SU-DHL-6 (cell line): ENCODE results near the gene CLTB.

Source experiments
- EZH2phosphoT487 ChIP-seq: fragments of 200-600 bp; sonication (generic), shearing (Covaris generic); conservative IDR thresholded peaks from 2 replicates; pipeline ENCODE4 v1.6.1; 2018; ENCODE audit warnings: mild to moderate bottlenecking, antibody characterized with exemption, low read length, moderate library complexity, mixed read lengths
- TF ChIP-seq, protein P1 (sequence below): fragments of 200-600 bp; sonication (generic); IDR thresholded peaks from one replicate; pipeline ENCODE4 v1.5.1; 2017; ENCODE audit warnings: antibody characterized with exemption, mild to moderate bottlenecking, low read length, moderate library complexity; ENCODE audit not compliant: insufficient read depth, poor library complexity, severe bottlenecking

DNA sequence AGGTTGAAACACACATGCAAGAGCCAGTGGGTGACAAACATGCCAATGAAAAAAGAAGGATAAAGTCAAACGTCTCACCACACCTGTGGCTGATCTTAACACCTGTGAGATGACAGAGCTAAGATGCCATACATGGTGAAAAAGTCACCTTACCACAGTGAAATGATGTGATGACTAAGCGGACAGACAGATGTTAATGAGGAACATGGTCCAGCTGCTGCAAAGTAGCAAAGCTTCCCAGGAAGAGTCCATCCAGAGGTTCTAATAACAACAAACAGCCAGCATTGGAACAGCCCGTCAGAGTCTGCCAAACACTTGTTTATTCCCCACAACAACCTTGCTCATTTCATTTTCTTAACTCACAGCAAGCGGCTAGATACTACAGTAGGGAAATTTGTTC is 56.7 kb downstream of the CLTB start:
- no peak for TF ChIP-seq EZH2phosphoT487
- TF ChIP-seq, protein P1, sequence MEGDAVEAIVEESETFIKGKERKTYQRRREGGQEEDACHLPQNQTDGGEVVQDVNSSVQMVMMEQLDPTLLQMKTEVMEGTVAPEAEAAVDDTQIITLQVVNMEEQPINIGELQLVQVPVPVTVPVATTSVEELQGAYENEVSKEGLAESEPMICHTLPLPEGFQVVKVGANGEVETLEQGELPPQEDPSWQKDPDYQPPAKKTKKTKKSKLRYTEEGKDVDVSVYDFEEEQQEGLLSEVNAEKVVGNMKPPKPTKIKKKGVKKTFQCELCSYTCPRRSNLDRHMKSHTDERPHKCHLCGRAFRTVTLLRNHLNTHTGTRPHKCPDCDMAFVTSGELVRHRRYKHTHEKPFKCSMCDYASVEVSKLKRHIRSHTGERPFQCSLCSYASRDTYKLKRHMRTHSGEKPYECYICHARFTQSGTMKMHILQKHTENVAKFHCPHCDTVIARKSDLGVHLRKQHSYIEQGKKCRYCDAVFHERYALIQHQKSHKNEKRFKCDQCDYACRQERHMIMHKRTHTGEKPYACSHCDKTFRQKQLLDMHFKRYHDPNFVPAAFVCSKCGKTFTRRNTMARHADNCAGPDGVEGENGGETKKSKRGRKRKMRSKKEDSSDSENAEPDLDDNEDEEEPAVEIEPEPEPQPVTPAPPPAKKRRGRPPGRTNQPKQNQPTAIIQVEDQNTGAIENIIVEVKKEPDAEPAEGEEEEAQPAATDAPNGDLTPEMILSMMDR = no peak
